T1000 (cell line): ENCODE results near the gene SOX12.
A peak's percentile ranks its signal among the peaks of the same experiment; 100 is the strongest.

Experiments used
- DNase-seq: peaks from one replicate; lab custom pipeline; 2025; ENCODE audit warnings: mixed read lengths; lab: John Stamatoyannopoulos, UW

SOX12 gene

DNA sequence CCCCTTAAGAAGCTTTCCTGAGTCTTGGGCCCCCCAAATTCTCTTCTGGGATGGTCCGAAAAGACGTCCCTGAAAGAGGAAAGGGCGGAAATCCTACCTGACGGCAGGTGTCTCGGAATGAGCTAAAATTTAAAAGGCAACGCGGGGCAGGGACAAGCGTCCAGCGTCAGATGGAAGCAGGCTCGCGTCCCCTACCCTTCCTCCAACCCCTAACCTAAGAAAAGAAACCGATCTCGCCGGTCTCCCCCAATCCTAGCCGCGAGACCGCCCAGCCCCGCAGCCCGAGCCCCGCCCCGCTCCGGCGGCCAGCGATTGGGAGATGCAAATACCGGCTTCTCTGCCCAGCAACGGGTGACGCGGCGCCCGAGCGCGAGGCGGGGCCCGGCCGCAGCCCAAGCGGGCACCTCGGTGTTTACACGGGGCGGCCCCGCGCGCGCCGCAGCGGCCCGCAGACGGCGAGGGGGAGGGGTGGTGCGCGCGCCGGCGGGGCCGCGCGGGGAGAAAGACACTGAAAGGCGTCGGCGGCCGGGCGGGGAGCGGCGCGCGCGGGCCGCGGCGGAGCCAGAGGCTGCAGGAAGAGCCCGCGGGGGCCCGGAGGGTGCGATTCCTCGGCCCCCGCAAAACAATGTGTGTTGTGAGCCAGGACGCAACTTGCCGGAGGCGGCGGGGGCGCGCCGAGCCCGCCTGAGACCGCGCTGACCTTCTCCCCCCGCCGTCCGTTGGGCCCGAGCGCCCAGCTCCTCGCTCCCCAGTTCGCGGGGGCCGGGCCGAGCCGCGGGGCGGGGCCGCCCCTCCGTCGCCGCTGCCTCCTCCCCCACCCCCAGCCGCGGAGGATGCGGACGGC, at the start of gene SOX12:
Gene SOX12, plus strand, starts transcription at position 508 of the 844 bp plus-strand sequence. CDS start 373 bp downstream, outside the sequence.
- DNase-seq = peak; percentile 55

DNA sequence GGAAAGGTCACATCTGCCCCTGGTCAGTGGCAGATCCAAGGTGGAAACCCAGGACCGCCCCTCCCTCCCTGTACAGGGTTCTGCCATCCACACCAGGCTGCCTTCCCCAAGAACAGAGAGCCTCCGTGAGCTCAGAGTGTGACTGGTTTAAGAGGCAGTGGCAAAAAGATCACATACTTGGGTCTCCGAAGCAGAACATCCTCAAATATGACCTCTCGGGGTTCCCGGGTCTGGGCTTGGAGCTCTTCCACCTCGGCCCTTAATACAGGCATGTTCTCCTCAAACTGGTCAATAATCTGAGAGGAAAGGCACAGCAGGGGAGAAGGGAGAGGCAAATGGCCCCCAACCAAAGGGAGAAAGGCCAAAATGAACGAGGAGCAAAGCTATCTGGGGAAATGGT, 49.6 kb upstream of the SOX12 start:
- no peak for DNase-seq

DNA sequence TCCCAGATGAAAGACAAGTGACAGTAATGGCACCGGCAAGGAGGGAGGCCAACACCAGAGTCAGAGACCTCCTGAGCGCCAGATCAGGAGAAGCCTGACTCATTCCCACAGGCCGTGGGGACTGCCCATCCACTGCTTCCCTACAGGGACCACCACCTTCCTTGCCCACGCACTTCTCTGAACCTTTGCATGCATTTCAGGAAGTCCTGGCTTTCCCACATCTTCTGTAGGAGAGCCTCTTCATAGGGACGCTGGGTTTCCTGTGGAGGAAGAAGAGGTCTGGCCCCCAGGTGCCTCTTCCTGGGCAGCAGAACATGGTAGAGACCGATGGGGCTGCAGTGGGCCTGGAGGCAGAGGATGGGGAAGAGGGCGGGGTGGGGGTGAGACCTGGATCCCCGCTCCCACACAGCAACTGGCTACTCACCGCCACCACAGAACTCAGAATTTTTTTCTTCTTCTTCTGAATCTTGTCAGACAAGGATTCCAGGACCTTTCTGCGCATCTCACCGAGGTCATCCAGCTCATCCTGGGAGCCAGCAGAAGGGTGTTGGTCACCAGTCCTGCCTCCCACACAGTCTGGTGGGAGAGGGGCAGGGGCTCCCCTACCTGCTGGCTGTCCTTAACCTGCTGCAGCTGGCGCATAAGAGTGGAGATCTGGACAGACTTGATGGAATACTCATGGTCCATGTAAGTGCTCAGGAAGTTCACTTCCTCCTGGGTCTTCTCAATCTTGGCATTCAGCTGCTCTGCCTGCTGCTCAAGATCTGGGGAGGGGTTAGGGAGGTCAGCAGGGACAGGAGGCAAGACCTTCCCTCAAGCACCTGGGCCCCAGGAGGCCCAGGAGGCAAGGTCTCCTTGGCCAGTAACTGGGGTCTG, 48.5 kb upstream of the SOX12 start:
- DNase-seq = no peak

DNA sequence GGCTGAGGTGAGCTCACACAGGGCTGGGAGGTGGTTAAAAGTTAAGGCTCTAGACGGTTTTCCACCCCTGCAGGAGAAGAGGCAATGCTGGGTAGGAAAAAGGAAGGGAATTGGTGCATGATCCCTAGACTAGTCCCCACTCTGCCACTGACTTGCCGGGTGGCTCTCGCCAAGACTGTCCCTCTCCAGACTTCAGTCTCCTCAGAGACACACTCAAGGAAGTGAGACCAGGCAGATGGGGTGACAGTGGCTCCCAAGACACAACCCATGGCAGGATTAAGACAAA, 47.9 kb upstream of the SOX12 start:
- DNase-seq = no peak

DNA sequence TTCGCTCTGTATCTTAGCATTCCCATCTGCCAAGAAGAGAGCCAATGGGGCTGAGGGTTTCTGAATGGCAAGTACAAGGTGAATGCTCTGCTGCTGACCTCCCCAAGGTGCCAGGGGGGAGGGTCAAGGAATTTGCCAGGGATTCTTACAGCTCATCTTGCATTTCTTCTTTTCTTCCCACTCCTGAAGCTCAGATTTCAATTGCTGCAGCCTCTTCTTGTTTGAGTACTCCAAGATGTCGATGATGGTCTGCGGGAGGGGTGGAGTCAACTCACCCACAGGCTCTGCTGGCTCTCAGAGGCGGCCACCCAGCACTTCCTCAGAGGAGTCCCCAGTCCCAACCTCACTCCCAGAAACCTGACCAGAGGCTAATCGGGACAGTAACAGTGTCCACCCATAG, 47.2 kb upstream of the SOX12 start:
- DNase-seq = no peak

DNA sequence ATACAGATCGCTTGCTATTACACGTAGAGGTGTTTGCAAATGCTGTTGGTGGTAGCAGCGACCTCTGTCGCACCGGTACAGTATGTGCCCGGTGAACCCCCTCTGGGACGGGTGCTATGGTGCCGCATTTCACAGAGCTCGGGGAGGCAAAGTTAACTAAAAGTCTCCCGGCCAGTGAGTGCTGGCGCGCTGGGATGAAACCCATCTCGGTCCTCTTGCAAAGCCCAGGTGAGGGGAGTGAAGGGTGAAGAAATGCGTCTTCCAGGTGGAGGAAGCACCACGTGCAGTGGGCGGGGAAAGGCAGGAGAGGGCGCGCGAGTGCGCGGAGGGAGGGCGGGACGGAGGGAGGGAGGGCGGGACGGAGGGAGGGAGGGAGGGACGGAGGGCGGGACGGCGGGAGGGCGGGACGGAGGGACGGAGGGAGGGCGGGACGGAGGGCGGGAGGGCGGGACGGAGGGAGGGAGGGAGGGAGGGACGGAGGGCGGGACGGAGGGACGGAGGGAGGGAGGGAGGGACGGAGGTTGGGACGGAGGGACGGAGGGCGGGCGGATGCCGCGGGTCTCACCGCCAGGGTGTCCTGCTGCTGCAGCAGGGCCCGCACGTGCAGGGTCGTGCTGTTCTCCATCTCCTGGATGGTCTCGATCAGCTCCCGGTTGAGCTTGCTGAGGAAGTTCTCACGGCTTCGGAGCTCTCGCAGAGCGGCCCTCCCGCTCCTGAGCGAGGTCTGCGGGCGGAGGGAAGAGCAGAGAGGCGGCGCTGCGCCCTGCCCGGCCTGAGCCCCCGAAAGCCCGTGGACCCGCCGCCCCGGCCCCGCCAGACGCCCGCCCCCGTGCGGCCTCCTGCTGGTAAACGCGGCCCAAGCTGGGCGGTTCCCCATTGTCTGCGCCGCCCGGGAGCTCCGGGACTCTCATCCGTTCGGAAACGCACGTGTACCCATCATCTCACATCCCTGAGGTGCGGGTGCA, 46.5 kb upstream of the SOX12 start:
- no peak for DNase-seq

DNA sequence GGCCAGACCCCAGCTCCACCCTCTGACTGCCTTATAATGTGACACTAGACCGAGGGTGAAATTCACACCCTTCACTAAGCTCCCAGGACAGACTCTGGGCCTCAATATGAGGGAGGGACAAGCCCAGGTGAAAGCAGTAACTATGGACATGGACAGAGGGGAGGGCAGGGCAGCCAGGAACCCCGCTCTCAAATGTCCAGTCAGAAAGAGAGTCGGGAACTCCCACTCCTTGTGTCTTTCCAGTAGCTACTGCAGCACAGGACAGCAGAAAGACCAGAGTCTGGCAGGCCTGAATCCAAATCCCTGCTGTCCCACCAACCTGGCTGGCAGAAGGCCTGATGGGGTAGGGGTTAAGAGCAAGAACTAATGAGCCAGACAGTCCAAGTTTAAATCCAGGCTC, 41.2 kb upstream of the SOX12 start:
- no peak for DNase-seq

DNA sequence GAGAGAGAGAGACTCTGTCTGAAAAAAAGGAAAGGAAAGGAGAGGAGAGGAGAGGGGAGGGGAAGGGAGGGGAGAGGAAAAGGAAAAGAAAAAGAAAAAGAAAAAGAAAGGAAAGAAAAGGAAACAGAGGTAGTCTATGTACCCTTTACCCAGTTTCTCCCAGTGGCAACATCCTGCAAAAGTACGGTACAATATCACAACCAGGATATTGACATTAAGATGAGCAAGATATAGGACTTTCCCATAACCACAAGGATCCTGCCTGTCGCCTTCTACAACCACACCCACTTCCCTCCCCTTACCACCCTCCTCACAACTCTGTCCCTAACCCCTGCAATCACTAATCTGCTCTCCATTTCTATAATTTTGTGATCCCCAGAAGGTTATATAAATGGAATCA, 38.8 kb upstream of the SOX12 start:
- DNase-seq = no peak

DNA sequence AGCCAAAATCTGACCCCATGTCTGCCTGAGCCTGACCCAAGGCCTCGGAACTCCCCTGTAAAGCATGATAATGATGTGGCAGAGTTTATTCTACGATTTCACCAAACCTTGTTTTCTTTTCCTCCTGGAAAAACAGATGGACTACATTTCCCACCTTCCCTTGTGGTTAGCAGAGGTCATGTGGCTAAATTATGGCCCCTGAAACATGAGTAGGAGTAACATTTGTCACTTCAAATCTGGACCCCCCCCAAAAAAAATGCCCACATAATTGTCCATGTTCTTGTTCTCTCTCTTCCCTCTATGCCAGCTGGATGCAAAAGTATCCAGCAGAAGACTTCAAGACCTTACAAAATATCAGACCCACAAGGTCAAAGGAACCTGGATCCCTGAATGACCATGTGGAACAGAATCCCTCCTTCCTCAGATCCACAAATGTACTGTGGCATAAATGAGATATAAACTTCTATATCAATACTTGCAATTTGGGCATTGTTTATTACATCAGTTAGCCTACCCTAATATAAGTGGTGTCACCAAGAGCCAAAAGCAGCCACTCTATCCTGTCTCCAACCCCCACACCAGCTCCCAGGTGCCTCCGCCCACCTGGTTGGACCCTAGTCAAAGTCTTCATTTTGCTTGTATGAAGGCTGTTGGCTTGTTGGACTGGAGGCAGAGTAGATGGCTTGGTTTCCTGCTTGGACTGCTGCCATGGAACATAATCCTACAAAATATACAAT, 36.2 kb upstream of the SOX12 start:
- no peak for DNase-seq

DNA sequence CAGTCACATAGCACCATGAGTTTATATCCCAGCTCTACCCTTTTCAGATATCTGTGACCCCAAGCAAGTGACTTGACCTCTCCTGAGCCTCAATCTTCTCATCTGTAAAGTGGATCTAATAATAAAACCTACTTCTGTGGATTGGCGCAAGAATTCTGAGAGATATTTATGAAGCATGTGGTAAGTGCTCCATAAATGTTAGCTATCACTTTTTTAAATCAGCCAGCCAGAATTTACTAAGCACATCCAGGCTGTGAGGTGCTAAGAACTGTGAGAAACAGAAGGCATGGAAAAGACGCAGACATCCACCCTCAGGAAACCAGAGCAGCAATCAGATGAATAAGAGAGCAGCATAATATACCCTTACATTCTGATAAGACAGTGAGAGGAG, 35.7 kb upstream of the SOX12 start:
- no peak for DNase-seq

DNA sequence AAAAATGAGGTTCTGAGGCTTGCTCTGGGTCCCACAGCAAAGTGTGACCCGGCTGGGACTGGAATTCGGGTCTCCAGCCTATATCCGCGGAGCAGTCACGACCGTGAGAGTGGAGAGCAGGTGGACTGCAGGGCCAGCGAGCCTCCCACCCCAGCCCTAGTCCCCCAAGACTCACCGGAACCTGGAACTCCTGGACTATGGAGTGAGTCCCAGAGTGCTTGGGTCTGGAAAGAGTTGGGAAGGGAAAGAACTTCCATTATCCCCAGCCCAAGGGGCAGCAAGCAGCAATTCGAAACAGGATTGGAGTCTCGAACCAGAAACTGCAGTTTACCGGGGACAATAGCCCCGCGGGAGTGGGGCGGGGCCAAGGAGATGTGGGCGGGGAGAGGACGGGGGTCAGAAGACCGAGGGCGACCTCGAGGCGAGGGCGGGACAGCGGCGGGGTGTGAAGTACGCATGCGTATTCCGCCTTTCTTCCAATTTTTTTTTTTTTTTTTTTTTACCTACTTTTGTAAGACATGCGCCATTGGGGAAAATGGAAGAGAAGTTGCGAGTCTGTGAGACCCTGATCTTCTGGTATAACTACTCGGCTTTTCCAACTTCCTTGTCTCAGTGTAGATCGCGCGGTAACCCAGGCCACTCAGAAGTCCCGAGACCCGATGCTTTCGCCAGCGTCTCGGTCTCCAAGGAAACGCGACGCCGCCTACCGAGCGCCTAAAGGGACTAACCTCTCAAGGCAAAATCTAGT, 35.1 kb upstream of the SOX12 start, which contains the start of gene C20orf96:
Gene C20orf96, minus strand, starts transcription at position 667 of the 748 bp plus-strand sequence. Its CDS starts 140 bp downstream, at position 527.
- peak; percentile 31 for DNase-seq

DNA sequence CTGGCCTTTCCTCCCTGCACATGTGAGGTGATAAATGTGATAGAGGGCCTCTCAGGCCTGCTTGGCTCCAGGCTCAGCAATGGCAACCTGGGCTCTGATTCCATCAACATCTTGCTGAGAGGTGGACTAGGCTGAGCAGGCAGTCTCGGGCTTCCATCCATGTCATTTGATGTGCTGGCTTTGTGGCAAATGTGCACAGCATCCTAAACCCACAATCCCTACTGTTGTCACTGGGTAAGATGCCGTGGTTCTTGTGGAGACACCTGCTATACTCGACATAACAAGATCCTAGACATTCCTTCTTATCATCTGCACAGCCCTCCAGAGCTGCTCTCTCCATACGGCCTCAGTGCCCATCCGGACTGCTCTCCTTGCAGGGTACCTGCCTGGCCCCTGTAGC, 30.8 kb upstream of the SOX12 start:
- DNase-seq = no peak

DNA sequence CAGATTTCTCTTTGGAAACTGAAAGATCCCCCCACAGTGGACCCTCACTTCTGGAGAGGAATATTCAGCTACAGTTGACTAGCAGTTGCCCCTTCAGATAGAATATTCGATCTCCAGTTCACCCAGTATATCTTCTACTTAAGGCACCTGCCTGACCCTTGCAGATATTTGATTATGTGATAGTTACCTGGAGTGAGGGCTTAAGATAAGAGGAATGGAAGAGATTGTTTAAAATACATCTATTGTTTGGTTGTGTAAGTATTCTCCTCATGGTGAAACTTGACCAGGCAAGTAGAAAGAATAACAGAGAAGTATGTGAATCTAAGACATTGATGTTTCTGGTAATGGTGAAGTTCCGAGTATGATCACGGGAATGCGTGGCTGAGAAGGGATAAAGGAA, 29.5 kb upstream of the SOX12 start:
- DNase-seq = no peak

DNA sequence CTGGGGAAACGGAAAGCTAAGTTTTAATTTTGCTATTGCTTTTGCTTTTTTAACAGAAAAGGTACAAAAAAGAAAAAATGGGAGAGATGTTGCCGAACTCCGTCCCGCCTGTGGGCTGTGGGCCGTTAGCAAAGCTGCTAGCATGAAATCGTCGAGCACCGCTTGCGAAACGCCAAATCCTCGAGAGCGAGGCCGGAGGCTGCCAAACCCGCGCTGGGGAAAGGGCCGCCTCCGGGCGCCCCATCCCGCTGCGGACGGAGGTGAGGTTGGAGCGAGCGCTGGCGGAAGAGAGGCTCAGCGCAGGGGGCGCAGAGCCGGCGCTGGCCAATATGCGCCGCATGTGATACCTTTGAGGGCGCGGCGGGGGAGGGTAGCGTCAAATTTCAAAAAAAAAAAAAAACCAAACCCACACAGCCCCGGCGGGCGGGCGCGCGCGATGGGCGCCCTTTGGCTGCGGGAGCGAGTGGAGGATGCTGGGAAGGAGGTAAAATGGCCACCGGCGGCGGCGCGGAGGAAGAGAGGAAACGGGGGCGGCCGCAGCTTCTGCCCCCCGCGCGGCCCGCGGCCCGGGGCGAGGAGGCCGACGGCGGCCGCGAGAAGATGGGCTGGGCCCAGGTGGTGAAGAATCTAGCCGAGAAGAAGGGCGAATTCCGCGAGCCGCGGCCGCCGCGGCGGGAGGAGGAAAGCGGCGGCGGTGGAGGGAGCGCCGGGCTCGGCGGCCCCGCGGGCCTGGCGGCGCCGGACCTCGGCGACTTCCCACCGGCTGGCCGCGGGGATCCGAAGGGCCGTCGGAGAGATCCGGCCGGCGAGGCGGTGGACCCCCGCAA, 28.0 kb upstream of the SOX12 start, which contains the start of gene ZCCHC3:
Gene ZCCHC3, plus strand, starts transcription at position 473 of the 827 bp plus-strand sequence. Its CDS starts 17 bp downstream, at position 490.
- DNase-seq = peak; percentile 59

DNA sequence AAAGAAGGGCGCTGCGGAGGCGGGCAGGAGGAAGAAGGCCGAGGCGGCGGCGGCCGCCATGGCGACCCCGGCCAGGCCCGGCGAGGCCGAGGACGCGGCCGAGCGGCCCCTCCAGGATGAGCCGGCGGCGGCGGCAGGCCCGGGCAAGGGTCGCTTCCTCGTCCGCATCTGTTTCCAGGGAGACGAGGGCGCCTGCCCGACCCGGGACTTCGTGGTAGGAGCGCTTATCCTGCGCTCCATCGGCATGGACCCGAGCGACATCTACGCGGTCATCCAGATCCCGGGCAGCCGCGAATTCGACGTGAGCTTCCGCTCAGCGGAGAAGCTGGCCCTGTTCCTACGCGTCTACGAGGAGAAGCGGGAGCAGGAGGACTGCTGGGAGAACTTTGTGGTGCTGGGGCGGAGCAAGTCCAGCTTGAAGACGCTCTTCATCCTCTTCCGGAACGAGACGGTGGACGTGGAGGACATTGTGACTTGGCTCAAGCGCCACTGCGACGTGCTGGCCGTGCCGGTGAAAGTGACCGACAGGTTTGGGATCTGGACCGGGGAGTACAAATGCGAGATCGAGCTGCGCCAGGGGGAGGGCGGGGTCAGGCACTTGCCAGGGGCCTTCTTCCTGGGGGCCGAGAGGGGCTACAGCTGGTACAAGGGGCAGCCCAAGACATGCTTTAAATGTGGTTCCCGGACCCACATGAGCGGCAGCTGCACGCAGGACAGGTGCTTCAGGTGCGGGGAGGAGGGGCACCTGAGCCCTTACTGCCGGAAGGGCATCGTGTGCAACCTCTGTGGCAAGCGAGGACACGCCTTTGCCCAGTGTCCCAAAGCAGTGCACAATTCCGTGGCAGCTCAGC, 27.2 kb upstream of the SOX12 start:
- no peak for DNase-seq

DNA sequence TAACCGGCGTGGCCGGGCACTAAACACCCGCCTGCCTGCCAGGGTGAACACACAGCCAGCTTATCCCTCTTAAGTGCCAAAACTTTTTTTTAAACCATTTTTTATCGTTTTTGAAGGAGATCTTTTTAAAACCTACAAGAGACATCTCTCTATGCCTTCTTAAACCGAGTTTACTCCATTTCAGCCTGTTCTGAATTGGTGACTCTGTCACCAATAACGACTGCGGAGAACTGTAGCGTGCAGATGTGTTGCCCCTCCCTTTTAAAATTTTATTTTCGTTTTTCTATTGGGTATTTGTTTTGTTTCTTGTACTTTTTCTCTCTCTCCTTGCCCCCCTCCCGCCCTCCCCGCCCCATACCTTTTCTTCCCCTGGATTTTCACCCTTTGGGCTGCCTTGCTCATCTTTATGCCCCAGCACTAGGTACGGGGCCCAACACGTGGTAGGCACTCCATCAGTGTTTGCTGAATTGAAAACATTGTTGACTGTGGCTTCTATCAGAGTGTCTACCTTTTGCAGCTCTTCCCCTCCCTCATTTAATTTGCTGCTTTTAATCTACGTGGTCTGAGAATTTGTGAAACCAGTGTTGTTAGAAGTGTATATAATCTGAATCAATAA, 26.5 kb upstream of the SOX12 start:
- no peak for DNase-seq

DNA sequence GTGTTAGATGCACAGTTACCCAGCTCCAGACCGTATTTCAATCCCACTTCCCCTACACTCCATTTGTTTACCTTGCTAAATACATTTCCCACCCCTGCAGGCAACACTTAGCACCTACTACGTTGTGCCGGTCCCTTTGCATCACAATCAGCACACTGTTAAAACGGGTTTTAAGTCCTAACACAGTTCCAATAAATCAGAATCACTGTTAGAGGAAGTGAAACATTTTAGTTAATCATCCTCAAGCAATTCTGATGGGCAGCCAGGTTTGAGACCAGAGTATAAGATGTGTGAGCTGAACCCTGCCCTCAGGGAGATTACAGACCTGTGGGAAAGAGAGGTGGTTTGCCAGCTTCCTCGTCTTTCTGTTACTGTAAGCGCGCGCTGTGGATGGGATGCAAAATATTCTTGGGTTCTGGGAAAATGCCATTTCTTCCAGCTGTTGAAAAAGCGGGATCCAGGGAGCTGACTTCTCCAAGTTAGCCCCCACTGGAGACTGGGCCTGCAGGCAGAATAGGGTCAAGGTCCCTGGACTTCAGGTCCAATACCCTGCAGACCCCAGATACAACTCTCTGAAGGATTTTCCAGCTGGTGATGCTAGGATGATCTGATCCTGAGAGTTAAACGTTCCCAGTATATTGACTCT, 24.9 kb upstream of the SOX12 start:
- DNase-seq = no peak
